Astrocyte (in vitro differentiated cells and primary cell): ENCODE data around the gene CSKMT.

Experiments
- EZH2 ChIP-seq: IDR thresholded peaks from 2 replicates; pipeline ENCODE4 v1.6.1; 2012; ENCODE audit warnings: mild to moderate bottlenecking, low read length, inconsistent platforms; ENCODE audit not compliant: insufficient read depth
- TF ChIP-seq, protein P1 (sequence below): IDR thresholded peaks from 2 replicates; pipeline ENCODE4 v1.5.1; 2011; ENCODE audit warnings: low read depth, mild to moderate bottlenecking, inconsistent platforms, low read length, moderate library complexity; ENCODE audit not compliant: insufficient read depth

GRCh38 chr11:62715150-62716130 is 50.3 kb downstream of the CSKMT start:
- TF ChIP-seq, protein P1, sequence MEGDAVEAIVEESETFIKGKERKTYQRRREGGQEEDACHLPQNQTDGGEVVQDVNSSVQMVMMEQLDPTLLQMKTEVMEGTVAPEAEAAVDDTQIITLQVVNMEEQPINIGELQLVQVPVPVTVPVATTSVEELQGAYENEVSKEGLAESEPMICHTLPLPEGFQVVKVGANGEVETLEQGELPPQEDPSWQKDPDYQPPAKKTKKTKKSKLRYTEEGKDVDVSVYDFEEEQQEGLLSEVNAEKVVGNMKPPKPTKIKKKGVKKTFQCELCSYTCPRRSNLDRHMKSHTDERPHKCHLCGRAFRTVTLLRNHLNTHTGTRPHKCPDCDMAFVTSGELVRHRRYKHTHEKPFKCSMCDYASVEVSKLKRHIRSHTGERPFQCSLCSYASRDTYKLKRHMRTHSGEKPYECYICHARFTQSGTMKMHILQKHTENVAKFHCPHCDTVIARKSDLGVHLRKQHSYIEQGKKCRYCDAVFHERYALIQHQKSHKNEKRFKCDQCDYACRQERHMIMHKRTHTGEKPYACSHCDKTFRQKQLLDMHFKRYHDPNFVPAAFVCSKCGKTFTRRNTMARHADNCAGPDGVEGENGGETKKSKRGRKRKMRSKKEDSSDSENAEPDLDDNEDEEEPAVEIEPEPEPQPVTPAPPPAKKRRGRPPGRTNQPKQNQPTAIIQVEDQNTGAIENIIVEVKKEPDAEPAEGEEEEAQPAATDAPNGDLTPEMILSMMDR, result no peak
- no peak for TF ChIP-seq EZH2
